Ascending aorta (tissue), 2 donors: ENCODE measurements around the gene MYH14. TPM values are rescaled to one million over a fixed set of nuclear protein-coding genes. Genes with fewer than 3 reads are reported as not detected.

Experiments
- DNase-seq, 2 donors: peaks; one replicate each; pipeline ENCODE4 v3.0.0-alpha.2; 2019; ENCODE audit warnings: low spot score in 2 of 2
- H3K27ac ChIP-seq, 2 donors: fragments of 200-600 bp; sonication (generic); one replicate each; pipeline ENCODE4 v1.5.1; 2016 to 2017; ENCODE audit warnings: mild to moderate bottlenecking in 1 of 2
- H3K27me3 ChIP-seq: fragments of 200-600 bp; sonication (generic); one replicate; pipeline ENCODE4 v1.5.1; 2017
- H3K36me3 ChIP-seq, 2 donors: fragments of 200-600 bp; sonication (generic); one replicate each; pipeline ENCODE4 v1.5.1; 2016
- H3K4me1 ChIP-seq, 2 donors: fragments of 200-600 bp; sonication (generic); one replicate each; pipeline ENCODE4 v1.5.1; 2016 to 2017; ENCODE audit warnings: mild to moderate bottlenecking in 1 of 2
- H3K4me3 ChIP-seq, 2 donors: fragments of 200-600 bp; sonication (generic); one replicate each; pipeline ENCODE4 v1.5.1; 2016 to 2017; ENCODE audit warnings: mild to moderate bottlenecking in 1 of 2
- H3K9me3 ChIP-seq, 2 donors: fragments of 200-600 bp; sonication (generic); one replicate each; pipeline ENCODE4 v1.5.1; 2016
- CTCF ChIP-seq, 3 experiments: fragments of 200-600 bp in 2 of 3; fragments of 450-650 bp in 1 of 3; sonication (generic) in 2 of 3; IDR thresholded peaks; one replicate each; pipeline ENCODE4 v1.5.1; 2016 to 2019; ENCODE audit warnings: antibody characterized with exemption in 3 of 3, mild to moderate bottlenecking in 1 of 3, moderate library complexity in 1 of 3
- intact Hi-C: fragments of 100-400 bp; cut with DNase I; formaldehyde crosslinking; loops from one replicate; pipeline ENCODE4 v1.15.1; 2023
- total RNA-seq: library from RNA; depleted of rRNA; stranded (reverse); fragments of >200 nt; gene quantifications from one replicate; pipeline ENCODE4 v1.1.0, GENCODE V29; 2016

Gene MYH14
- total RNA-seq, 1 donor from 2014 or later, result 8.6 TPM

GRCh38 chr19:50323782-50324133 is 120.3 kb downstream of the MYH14 start:
- Histone ChIP-seq H3K4me3 (no peak overlapping the region), H3K36me3 (no peaks in the 10 kb centered on the region), H3K27me3 (no peaks in the 10 kb centered on the region), H3K4me1 (peaks cover 3 to 8% of the 10 kb centered on the region in 2 donors), H3K9me3 (no peaks in the 10 kb centered on the region), H3K27ac (no peak overlapping the region)
- no peak for TF ChIP-seq CTCF (IDR thresholded peaks at IDR 0.05)
- no peak for DNase-seq
- intact Hi-C loops, result no loop called here

DNA sequence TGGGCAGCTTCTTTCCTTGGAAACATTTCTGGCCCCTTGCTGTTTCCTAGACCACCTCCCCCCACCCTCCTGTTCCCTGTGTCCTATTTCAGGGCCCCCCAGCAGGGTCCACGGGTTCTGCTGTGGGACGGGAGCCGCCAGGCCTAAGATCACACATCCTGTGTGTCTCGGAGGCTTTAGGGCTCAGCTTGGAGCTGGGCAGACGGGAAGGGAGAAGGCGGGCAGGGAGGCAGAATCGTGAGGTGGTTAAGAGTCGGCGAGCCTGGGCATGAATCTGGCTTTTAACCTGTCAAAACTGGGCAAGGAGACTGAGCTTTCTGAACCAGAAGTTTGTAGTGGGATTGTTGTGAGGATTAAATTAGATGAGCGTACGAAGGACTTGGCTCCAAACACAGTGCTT is 120.9 kb downstream of the MYH14 start:
- no peaks in the 10 kb centered on the region for H3K27me3 ChIP-seq
- peaks cover 3 to 11% of the 10 kb centered on the region in 2 donors for H3K4me1 ChIP-seq
- no peak for TF ChIP-seq CTCF (IDR thresholded peaks at IDR 0.05)
- no peak for DNase-seq
- no peak overlapping the region for H3K4me3 ChIP-seq
- no peak overlapping the region for H3K27ac ChIP-seq
- intact Hi-C loops, result no loop called here
- H3K9me3 ChIP-seq, result no peaks in the 10 kb centered on the region
- H3K36me3 ChIP-seq, result no peaks in the 10 kb centered on the region

GRCh38 chr19:50325310-50326100 is 122.1 kb downstream of the MYH14 start:
- no peaks in the 10 kb centered on the region for H3K27me3 ChIP-seq
- no peak for TF ChIP-seq CTCF (IDR thresholded peaks at IDR 0.05)
- H3K36me3 ChIP-seq, result no peaks in the 10 kb centered on the region
- H3K9me3 ChIP-seq, result no peaks in the 10 kb centered on the region
- no peak for DNase-seq
- H3K4me3 ChIP-seq, result no peak overlapping the region
- intact Hi-C loops, result no loop called here
- H3K4me1 ChIP-seq, result peaks cover 3 to 17% of the 10 kb centered on the region in 2 donors
- H3K27ac ChIP-seq, result no peak overlapping the region

DNA sequence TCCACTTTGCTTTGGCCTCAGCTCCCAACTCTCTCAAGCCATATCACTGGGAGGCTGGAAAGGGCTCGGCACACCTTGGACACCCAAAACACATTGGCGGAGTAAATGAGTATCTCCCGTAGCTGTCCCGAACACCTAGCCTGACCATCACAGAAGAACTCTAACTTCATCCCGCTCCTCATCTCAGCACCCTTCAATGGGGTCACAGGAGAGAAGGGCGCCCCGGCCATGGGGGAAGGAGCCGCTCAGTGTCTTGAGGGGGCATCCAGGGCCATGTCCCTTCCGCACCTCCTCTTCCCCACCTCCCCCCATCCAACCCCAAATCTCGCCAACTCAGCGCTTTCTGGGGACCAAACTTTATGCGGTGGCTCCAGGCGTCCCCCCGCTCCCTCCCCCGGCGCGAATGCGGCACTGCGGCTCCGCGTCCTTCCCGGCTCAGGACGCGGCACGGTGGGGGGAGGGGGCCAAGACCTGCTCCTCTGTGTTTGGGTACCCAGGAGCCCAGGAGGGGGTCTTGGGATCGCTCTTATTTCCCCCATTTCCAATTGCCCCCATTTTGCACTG is 122.8 kb downstream of the MYH14 start:
- Histone ChIP-seq H3K4me3 (no peak overlapping the region), H3K27ac (no peak overlapping the region), H3K36me3 (no peaks in the 10 kb centered on the region), H3K9me3 (no peaks in the 10 kb centered on the region), H3K27me3 (no peaks in the 10 kb centered on the region), H3K4me1 (peaks cover 3 to 21% of the 10 kb centered on the region in 2 donors)
- no peak for DNase-seq
- intact Hi-C loops, result no loop called here
- no peak for TF ChIP-seq CTCF (IDR thresholded peaks at IDR 0.05)

DNA sequence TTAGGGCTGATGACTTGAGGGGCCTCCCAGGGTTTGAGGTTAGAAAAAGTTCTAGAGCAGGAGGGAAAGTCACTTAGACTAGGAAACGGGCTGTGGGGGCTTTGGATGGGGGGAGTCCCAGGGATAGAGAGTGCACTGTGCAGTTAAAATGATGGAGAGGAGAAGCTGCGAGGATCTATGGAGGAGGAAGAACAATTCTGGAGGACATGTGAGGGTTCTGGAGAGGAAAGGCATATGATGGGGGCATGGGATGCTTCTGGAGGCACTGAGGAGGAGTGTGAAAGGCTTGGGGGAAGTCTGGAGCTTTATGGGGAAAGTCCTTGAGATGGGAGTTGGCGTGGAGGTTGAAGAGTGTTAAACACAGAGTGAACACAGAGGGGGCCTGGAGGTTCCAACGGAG is 123.6 kb downstream of the MYH14 start:
- Histone ChIP-seq H3K4me3 (no peak overlapping the region), H3K4me1 (peaks cover 3 to 21% of the 10 kb centered on the region in 2 donors), H3K27me3 (no peaks in the 10 kb centered on the region), H3K9me3 (no peaks in the 10 kb centered on the region), H3K27ac (no peak overlapping the region), H3K36me3 (no peaks in the 10 kb centered on the region)
- no peak for TF ChIP-seq CTCF (IDR thresholded peaks at IDR 0.05)
- intact Hi-C loops, result no loop called here
- no peak for DNase-seq
